HEK293T (cell line): ENCODE data around the gene GPBP1L1.

Source experiments
- ARNT ChIP-seq: fragments of 450-650 bp; IDR thresholded peaks from 2 replicates; pipeline ENCODE4 v1.6.1; 2017; ENCODE audit warnings: mild to moderate bottlenecking
- BHLHE40 ChIP-seq: fragments of 450-650 bp; IDR thresholded peaks from 2 replicates; pipeline ENCODE4 v1.6.1; 2016; ENCODE audit warnings: mild to moderate bottlenecking, moderate library complexity, borderline replicate concordance
- ELF4 ChIP-seq: fragments of 450-650 bp; IDR thresholded peaks from 2 replicates; pipeline ENCODE4 v1.6.1; 2017; ENCODE audit warnings: antibody characterized with exemption
- FOXA1 ChIP-seq: fragments of 450-650 bp; IDR thresholded peaks from 2 replicates; pipeline ENCODE4 v1.6.1; 2016; ENCODE audit warnings: mild to moderate bottlenecking
- LEF1 ChIP-seq: fragments of 450-650 bp; IDR thresholded peaks from 2 replicates; pipeline ENCODE4 v1.6.1; 2017; ENCODE audit warnings: mild to moderate bottlenecking, borderline replicate concordance
- PKNOX1 ChIP-seq: fragments of 450-650 bp; IDR thresholded peaks from 2 replicates; pipeline ENCODE4 v1.6.1; 2016
- SP1 ChIP-seq: fragments of 450-650 bp; IDR thresholded peaks from 2 replicates; pipeline ENCODE4 v1.6.1; 2017
- SUZ12 ChIP-seq: fragments of 450-650 bp; IDR thresholded peaks from 2 replicates; pipeline ENCODE4 v1.6.1; 2016; ENCODE audit warnings: mild to moderate bottlenecking
- ZNF384 ChIP-seq: fragments of 450-650 bp; IDR thresholded peaks from 2 replicates; pipeline ENCODE4 v1.6.1; 2016

- no peak for TF ChIP-seq PKNOX1
- no peak for TF ChIP-seq BHLHE40
- TF ChIP-seq ARNT: no peak
- TF ChIP-seq SP1: no peak
- TF ChIP-seq ZNF384: no peak
- TF ChIP-seq FOXA1: no peak
- no peak for TF ChIP-seq ELF4
- no peak for TF ChIP-seq LEF1
- no peak for TF ChIP-seq SUZ12
Observed at GRCh38 chr1:45585496-45586075, 100.7 kb downstream of the GPBP1L1 start.
